GM12878 (cell line): ENCODE results near the gene HDAC3.

ENCODE experiments used
- ETV6 ChIP-seq, 2 experiments: fragments of 450-650 bp in 1 of 2; IDR thresholded peaks in 1 of 2; conservative IDR thresholded peaks in 1 of 2; 2 replicates each; pipeline ENCODE4 v1.6.1; 2014; ENCODE audit warnings: antibody characterized with exemption in 1 of 2, borderline replicate concordance in 1 of 2, low read depth in 1 of 2, mild to moderate bottlenecking in 1 of 2, moderate library complexity in 1 of 2
- EZH2 ChIP-seq: IDR thresholded peaks from 2 replicates; pipeline ENCODE4 v1.6.1; 2012; ENCODE audit warnings: low read depth, mild to moderate bottlenecking, control low read depth, inconsistent platforms, low read length, borderline replicate concordance; ENCODE audit not compliant: control insufficient read depth
- MAX ChIP-seq: IDR thresholded peaks from 2 replicates; pipeline ENCODE4 v1.6.1; 2012; ENCODE audit warnings: low read depth, low read length, improper control_type of control experiment
- MEF2B ChIP-seq: fragments of 450-650 bp; IDR thresholded peaks from 2 replicates; pipeline ENCODE4 v1.6.1; 2018; ENCODE audit warnings: mild to moderate bottlenecking, moderate library complexity; ENCODE audit not compliant: partially characterized antibody, poor library complexity, severe bottlenecking
- POLR2AphosphoS5 ChIP-seq: IDR thresholded peaks from 2 replicates; pipeline ENCODE4 v1.6.1; 2011; ENCODE audit warnings: mild to moderate bottlenecking, low read length, inconsistent platforms

DNA sequence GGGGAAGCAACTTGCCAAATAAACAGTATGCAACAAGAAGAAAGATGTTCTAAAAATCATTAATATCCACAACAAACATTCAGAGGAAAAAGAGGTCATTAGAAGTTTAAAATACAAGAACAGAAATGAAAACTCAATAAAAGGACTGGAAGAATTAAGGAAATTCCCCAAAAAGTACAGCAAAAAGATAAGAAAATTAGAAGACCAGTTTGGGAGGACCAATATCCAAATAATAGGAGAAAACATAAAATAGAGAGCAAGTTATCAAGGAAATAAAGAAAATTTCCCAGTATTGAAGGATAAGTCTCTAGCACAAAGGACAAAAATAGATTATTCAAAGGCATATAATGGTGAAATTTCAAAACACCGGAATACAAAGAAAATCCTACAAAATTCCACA, 39.8 kb downstream of the HDAC3 start:
- TF ChIP-seq EZH2 (no peak), MAX (no peak), ETV6 (conservative IDR thresholded peaks at IDR 0.05 in 1 of 2, IDR thresholded peaks at IDR 0.05 in 1 of 2; ENCODE audit: borderline replicate concordance in 1 of 2, low read depth in 1 of 2) (no peak), POLR2AphosphoS5 (no peak), MEF2B (no peak)
